ENCODE data around the gene CMC4.

CMC4 gene

GRCh38 chrX:155070975-155071693, at the start of gene CMC4, which contains the start of the genes BRCC3 and MTCP1:
CMC4 (minus strand) TSS chrX:155071136; CDS start chrX:155064023, 7,113 bp downstream.
BRCC3 (plus strand) TSS chrX:155071508; CDS start chrX:155071528, 20 bp downstream.
MTCP1 (minus strand) TSS chrX:155071136; CDS start chrX:155066010, 5,126 bp downstream.
- no peaks in the 10 kb centered on the region for H3K4me1 ChIP-seq (ENCODE audit: insufficient read depth, low read length)

GRCh38 chrX:155115174-155115819, 44.4 kb upstream of the CMC4 start:
- Histone ChIP-seq H3K4me1 (ENCODE audit: insufficient read depth, low read length) (no peaks in the 10 kb centered on the region), H3K36me3 (ENCODE audit: insufficient read depth, low read depth, low read length) (peaks cover 7% of the 10 kb centered on the region; the same call in 1 of the 2 replicates), H3K4me3 (ENCODE audit: low read length) (no peak overlapping the region), H3K27me3 (ENCODE audit: insufficient read depth, low read length) (no peaks in the 10 kb centered on the region), H3K9ac (ENCODE audit: low read depth, low read length) (no peak overlapping the region), H3K27ac (ENCODE audit: low read length) (no peak overlapping the region), H3K9me3 (ENCODE audit: insufficient read depth, low read depth, low read length) (no peaks in the 10 kb centered on the region)

More at GRCh38 chrX:155070975-155071693, at the start of gene CMC4, which contains the start of the genes BRCC3 and MTCP1:
- no peaks in the 10 kb centered on the region for H3K9me3 ChIP-seq (ENCODE audit: insufficient read depth, low read depth, low read length)
- H3K4me3 ChIP-seq (ENCODE audit: low read length) = peak within 1 kb of the TSS; percentile 92
- peaks cover 27% of the 10 kb centered on the region for H3K36me3 ChIP-seq (ENCODE audit: insufficient read depth, low read depth, low read length)
- H3K9ac ChIP-seq (ENCODE audit: low read depth, low read length) = peak within 1 kb of the TSS; percentile 90
- peak within 1 kb of the TSS; percentile 77 for H3K27ac ChIP-seq (ENCODE audit: low read length)
- no peaks in the 10 kb centered on the region for H3K27me3 ChIP-seq (ENCODE audit: insufficient read depth, low read length)

GRCh38 chrX:155113097-155113496, 42.2 kb upstream of the CMC4 start:
- no peaks in the 10 kb centered on the region for H3K27me3 ChIP-seq (ENCODE audit: insufficient read depth, low read length)
- H3K36me3 ChIP-seq (ENCODE audit: insufficient read depth, low read depth, low read length) = no peaks in the 10 kb centered on the region; the same call in 1 of the 2 replicates
- H3K9ac ChIP-seq (ENCODE audit: low read depth, low read length) = no peak overlapping the region
- no peaks in the 10 kb centered on the region for H3K9me3 ChIP-seq (ENCODE audit: insufficient read depth, low read depth, low read length)
- no peak overlapping the region for H3K4me3 ChIP-seq (ENCODE audit: low read length)
- H3K4me1 ChIP-seq (ENCODE audit: insufficient read depth, low read length) = no peaks in the 10 kb centered on the region
- no peak overlapping the region for H3K27ac ChIP-seq (ENCODE audit: low read length)

GRCh38 chrX:155112171-155112570, 41.2 kb upstream of the CMC4 start:
- Histone ChIP-seq H3K9ac (ENCODE audit: low read depth, low read length) (no peak overlapping the region), H3K27me3 (ENCODE audit: insufficient read depth, low read length) (no peaks in the 10 kb centered on the region), H3K27ac (ENCODE audit: low read length) (no peak overlapping the region), H3K9me3 (ENCODE audit: insufficient read depth, low read depth, low read length) (no peaks in the 10 kb centered on the region), H3K4me3 (ENCODE audit: low read length) (no peak overlapping the region), H3K4me1 (ENCODE audit: insufficient read depth, low read length) (no peaks in the 10 kb centered on the region), H3K36me3 (ENCODE audit: insufficient read depth, low read depth, low read length) (no peaks in the 10 kb centered on the region)

- no peak overlapping the region for H3K4me3 ChIP-seq (ENCODE audit: low read length)
- no peaks in the 10 kb centered on the region for H3K27me3 ChIP-seq (ENCODE audit: insufficient read depth, low read length)
- no peak overlapping the region for H3K27ac ChIP-seq (ENCODE audit: low read length)
- no peaks in the 10 kb centered on the region for H3K4me1 ChIP-seq (ENCODE audit: insufficient read depth, low read length)
- no peak overlapping the region for H3K9ac ChIP-seq (ENCODE audit: low read depth, low read length)
- H3K9me3 ChIP-seq (ENCODE audit: insufficient read depth, low read depth, low read length) = no peaks in the 10 kb centered on the region
- no peaks in the 10 kb centered on the region for H3K36me3 ChIP-seq (ENCODE audit: insufficient read depth, low read depth, low read length)
Observed at GRCh38 chrX:155108427-155108826, 37.5 kb upstream of the CMC4 start.

GRCh38 chrX:155105919-155106318, 35.0 kb upstream of the CMC4 start:
- no peaks in the 10 kb centered on the region for H3K4me1 ChIP-seq (ENCODE audit: insufficient read depth, low read length)
- no peak overlapping the region for H3K4me3 ChIP-seq (ENCODE audit: low read length)
- H3K36me3 ChIP-seq (ENCODE audit: insufficient read depth, low read depth, low read length) = no peaks in the 10 kb centered on the region
- no peak overlapping the region for H3K9ac ChIP-seq (ENCODE audit: low read depth, low read length)
- H3K9me3 ChIP-seq (ENCODE audit: insufficient read depth, low read depth, low read length) = no peaks in the 10 kb centered on the region
- H3K27ac ChIP-seq (ENCODE audit: low read length) = no peak overlapping the region
- no peaks in the 10 kb centered on the region for H3K27me3 ChIP-seq (ENCODE audit: insufficient read depth, low read length)

- no peak overlapping the region for H3K9ac ChIP-seq (ENCODE audit: low read depth, low read length)
- peaks cover 25% of the 10 kb centered on the region; the same call in 1 of the 2 replicates for H3K36me3 ChIP-seq (ENCODE audit: insufficient read depth, low read depth, low read length)
- no peak overlapping the region for H3K27ac ChIP-seq (ENCODE audit: low read length)
- no peaks in the 10 kb centered on the region for H3K4me1 ChIP-seq (ENCODE audit: insufficient read depth, low read length)
- no peak overlapping the region for H3K4me3 ChIP-seq (ENCODE audit: low read length)
- no peaks in the 10 kb centered on the region for H3K27me3 ChIP-seq (ENCODE audit: insufficient read depth, low read length)
- no peaks in the 10 kb centered on the region for H3K9me3 ChIP-seq (ENCODE audit: insufficient read depth, low read depth, low read length)
Observed at GRCh38 chrX:155094468-155095061, 23.6 kb upstream of the CMC4 start.

- Histone ChIP-seq H3K4me3 (ENCODE audit: low read length) (no peak overlapping the region), H3K27ac (ENCODE audit: low read length) (no peak overlapping the region), H3K4me1 (ENCODE audit: insufficient read depth, low read length) (no peaks in the 10 kb centered on the region), H3K36me3 (ENCODE audit: insufficient read depth, low read depth, low read length) (peaks cover 26% of the 10 kb centered on the region; the same call in 1 of the 2 replicates), H3K27me3 (ENCODE audit: insufficient read depth, low read length) (no peaks in the 10 kb centered on the region), H3K9me3 (ENCODE audit: insufficient read depth, low read depth, low read length) (no peaks in the 10 kb centered on the region), H3K9ac (ENCODE audit: low read depth, low read length) (no peak overlapping the region)
Observed at GRCh38 chrX:155086961-155087735, 16.2 kb upstream of the CMC4 start.

GRCh38 chrX:155086202-155086840, 15.4 kb upstream of the CMC4 start:
- Histone ChIP-seq H3K4me3 (ENCODE audit: low read length) (no peak overlapping the region), H3K9ac (ENCODE audit: low read depth, low read length) (no peak overlapping the region), H3K27me3 (ENCODE audit: insufficient read depth, low read length) (no peaks in the 10 kb centered on the region), H3K27ac (ENCODE audit: low read length) (no peak overlapping the region), H3K4me1 (ENCODE audit: insufficient read depth, low read length) (no peaks in the 10 kb centered on the region), H3K9me3 (ENCODE audit: insufficient read depth, low read depth, low read length) (no peaks in the 10 kb centered on the region), H3K36me3 (ENCODE audit: insufficient read depth, low read depth, low read length) (peaks cover 26% of the 10 kb centered on the region; the same call in 1 of the 2 replicates)

GRCh38 chrX:155071694-155072280, 851 bp upstream of the CMC4 start:
- peak overlapping the region; percentile 92 for H3K4me3 ChIP-seq (ENCODE audit: low read length)
- no peaks in the 10 kb centered on the region for H3K27me3 ChIP-seq (ENCODE audit: insufficient read depth, low read length)
- H3K4me1 ChIP-seq (ENCODE audit: insufficient read depth, low read length) = no peaks in the 10 kb centered on the region
- peaks cover 31% of the 10 kb centered on the region for H3K36me3 ChIP-seq (ENCODE audit: insufficient read depth, low read depth, low read length)
- peak overlapping the region; percentile 90 for H3K9ac ChIP-seq (ENCODE audit: low read depth, low read length)
- H3K9me3 ChIP-seq (ENCODE audit: insufficient read depth, low read depth, low read length) = no peaks in the 10 kb centered on the region
- no peak overlapping the region for H3K27ac ChIP-seq (ENCODE audit: low read length)
